ENCODE measurements around the gene ADM2. TPM values are rescaled to one million over a fixed set of nuclear protein-coding genes. Genes with fewer than 3 reads are reported as not detected.
"Not testable (repeated sequence)": the region's sequence is repeated elsewhere in the genome, so short reads cannot be mapped to it uniquely, and the experiment has no call there.

Gene ADM2, protein sequence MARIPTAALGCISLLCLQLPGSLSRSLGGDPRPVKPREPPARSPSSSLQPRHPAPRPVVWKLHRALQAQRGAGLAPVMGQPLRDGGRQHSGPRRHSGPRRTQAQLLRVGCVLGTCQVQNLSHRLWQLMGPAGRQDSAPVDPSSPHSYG
- not detected for total RNA-seq
- long read RNA-seq: 0 reads

DNA sequence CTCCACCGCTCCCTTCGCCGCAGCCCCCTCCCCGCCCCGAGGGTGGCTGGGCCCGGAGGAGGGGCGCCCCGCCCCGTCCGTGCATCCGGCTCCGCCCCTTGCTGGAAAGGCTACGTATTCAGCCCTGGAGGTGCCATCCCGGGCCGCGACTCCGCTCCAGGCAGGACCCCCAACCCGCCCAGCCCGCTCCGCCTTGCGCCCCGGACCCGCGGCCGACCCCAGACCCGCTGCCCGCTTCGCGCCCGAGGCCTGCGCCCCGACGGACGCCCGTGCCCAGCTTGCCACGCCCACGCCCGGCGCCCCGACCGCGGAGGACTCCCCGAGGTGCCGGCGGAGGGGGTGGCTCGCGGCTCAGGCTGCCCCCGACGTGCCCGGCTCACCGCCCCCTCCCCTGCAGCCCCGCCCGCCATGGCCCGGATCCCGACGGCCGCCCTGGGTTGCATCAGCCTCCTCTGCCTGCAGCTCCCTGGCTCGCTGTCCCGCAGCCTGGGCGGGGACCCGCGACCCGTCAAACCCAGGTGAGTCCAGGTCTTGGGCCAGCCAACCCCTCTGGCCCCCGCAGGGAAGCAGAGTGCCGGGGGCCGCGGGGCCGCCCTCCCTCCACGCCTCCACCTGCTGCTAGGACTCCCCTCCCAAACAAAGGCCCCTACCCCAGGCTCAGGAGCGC is at the start of gene ADM2:
Gene ADM2, plus strand, starts transcription at position 104 of the 667 bp plus-strand sequence. Its CDS starts 305 bp downstream, at position 409.
- DNase-seq (ENCODE audit: missing footprints) (no peak), ATAC-seq (peak; percentile 23)
- intact Hi-C loops (cut with DNase I): no loop called here

DNA sequence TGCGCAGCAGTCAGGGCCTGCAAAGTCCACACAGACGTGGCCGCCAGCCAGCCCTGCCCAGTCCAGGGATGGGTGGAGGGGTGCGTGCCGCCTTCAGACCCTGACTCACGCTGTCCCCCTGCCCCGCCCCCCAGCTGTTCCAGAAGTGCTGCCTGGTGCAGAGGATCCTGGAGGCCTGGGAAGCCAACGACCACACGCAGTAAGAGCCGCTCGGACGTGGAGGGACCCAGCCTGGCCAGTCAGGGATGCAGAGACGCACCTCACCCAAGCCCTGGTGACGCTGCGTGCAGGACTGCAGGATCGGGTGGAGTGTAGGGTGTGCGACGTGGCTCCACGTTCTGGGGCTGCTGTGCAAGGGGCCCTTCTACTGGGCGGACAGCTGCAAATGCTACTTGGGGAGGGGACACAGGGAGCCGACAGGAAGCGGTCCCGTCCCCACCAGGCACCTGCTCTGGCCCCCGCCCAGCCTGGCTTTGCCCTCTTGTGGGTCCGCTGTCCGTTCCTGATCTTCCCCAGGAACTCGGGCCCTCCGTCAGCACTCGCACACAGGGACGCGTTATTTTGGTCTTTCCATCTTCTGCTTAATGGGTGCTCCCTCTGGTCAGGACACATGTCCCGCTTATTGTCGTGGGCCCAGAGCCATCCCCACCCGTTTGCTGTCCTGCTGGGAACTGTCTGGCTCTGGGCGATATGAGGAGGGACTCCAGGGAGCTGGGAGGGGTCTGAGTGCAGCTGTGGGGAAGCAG is 49.0 kb upstream of the ADM2 start:
- intact Hi-C loops (cut with DNase I): no loop called here
- ATAC-seq (no peak), DNase-seq (ENCODE audit: missing footprints) (no peak)

DNA sequence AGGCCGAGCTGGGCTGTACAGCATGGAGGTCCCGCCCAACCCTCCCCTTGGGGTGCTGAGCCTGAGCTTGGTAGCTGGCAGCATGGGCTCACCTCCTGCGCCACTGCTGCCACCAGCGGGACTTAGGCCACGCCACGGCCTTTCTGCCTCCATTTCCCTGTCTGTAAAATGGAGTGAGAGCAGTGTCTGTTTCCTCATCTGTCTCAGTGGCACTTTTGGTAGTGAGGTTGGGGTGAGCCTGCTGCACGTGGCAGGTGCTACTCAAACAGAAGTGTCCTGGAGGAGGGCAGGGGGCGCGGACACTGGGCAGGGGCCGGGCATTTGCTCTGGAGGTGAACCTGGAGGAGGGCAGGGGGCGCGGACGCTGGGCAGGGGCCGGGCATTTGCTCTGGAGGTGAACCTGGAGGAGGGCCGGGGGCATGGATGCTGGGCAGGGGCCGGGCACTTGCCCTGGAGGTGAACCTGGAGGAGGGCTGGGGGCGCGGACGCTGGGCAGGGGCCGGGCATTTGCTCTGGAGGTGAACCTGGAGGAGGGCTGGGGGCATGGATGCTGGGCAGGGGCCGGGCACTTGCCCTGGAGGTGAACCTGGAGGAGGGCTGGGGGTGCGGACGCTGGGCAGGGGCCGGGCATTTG is 48.3 kb upstream of the ADM2 start:
- intact Hi-C loops (cut with DNase I); ATAC-seq: not testable (repeated sequence)
- peak; percentile 27 for DNase-seq (ENCODE audit: missing footprints)

DNA sequence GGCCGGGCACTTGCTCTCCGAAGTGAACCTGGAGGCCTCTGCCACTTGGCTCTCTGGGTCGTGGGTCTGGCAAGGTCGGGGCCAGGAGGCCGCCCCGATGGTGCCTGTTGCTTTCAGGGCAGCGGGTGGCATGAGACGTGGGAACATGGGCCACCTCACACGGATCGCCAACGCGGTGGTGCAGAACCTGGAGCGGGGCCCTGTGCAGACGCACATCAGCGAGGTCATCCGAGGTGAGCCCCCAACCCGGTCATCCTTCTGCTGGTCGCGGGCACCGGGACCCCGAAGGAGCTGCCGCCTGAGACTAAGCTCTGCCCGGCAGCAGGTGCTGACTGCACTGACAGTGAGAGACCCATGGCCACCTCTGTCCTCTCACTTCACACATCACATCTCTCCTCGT is 46.5 kb upstream of the ADM2 start:
- peak; percentile 68 for DNase-seq (ENCODE audit: missing footprints)
- intact Hi-C loops (cut with DNase I): no loop called here
- no peak for ATAC-seq

DNA sequence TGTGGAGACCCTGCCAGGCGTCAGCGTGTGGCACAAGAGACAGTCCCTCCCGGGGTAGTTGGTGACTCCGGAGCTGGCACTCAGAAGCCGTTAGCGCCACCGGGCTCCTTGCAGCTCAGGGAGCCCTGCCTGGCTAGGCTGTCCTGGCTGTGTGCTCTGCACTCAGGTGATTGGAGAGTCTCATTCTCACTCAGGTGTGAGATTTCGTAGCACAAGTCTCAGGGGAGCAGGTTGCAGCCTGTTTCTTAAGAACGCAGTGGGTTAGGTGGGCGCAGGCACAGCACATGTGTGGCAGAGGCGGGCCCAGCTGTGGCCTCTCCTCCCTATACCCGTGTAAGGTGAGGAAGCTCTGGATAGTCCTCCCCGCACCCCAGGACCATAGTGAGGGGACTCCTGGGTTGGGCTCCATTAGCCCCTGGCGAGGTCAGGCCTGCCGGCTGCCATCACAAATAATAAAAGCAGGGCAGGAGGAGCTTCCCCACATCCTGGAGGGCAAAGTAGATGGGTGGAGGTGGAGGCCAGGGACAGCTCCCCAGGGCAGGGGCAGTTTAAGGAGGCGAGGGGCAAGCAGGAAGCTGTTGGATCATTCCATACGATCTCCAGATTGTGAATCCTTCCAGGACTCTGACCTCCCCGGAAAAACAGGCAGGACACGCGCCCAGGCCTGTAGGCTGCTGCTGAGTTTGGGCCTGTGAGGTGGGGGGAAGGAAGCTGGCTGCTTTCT is 45.9 kb upstream of the ADM2 start:
- intact Hi-C loops (cut with DNase I): no loop called here
- no peak for ATAC-seq
- DNase-seq (ENCODE audit: missing footprints): peak; percentile 40

DNA sequence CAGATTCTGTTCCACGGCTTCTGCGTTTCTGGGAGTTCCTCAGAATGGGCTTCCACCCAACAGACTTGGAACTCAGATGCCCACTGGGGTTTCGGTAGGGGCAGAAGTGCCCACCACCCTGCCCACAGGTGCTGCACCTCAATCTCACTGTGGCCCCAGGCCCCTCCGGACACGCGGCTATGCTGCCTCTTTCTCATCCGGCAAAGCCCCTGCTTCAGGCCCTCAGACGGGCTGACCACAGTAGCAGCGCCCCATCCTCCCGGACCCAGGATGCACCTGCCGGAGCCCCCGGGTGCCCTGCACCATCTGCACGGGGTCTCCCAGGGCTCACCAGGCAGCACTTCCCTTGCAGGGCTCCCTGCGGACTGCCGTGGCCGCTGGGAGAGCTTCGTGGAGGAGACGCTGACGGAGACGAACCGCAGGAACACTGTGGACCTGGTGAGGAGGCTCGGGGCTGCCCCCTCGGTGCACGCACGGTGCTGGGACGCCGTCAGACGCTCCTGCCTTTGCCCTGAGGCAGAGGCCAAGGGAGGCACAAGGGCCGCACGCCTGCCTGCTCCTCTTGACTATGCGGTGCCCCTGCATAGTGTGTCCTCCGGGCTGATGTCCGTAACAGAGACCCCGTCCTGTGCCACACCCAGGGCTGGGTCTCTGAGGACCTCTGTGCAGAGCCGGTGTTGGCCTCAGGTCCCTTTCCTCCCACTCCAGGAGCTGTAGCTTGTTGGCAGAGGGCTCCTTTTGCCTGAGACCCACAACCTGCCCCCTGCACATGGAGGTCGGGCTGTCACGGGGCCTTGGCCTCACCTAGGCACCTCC is 45.1 kb upstream of the ADM2 start:
- DNase-seq (ENCODE audit: missing footprints) (peak; percentile 57), ATAC-seq (no peak)
- intact Hi-C loops (cut with DNase I): no loop called here

DNA sequence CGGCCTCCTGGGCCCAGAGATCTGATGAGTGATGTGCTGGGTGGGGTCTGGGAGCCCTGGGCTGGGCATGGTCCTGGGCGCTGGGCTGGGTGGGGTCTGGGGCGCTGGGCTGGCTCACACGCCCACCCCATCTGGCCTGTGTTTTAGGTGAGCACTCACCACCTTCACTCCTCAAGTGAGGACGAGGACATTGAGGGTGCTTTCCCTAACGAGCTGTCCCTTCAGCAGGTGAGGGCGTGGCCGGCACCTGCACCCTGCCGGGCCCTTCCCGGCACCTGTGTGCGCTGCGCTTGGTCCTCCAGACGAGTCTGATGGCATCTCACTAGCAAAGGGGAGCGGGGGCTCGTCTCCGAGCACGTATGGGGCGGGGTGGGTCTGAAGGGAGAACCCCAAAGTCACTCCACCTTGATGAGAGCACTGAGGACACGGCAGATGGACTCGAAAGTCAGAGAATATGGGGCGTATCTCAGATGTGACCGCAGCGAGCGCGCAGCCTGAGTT is 44.5 kb upstream of the ADM2 start:
- intact Hi-C loops (cut with DNase I): no loop called here
- no peak for ATAC-seq
- peak; percentile 59 for DNase-seq (ENCODE audit: missing footprints)

DNA sequence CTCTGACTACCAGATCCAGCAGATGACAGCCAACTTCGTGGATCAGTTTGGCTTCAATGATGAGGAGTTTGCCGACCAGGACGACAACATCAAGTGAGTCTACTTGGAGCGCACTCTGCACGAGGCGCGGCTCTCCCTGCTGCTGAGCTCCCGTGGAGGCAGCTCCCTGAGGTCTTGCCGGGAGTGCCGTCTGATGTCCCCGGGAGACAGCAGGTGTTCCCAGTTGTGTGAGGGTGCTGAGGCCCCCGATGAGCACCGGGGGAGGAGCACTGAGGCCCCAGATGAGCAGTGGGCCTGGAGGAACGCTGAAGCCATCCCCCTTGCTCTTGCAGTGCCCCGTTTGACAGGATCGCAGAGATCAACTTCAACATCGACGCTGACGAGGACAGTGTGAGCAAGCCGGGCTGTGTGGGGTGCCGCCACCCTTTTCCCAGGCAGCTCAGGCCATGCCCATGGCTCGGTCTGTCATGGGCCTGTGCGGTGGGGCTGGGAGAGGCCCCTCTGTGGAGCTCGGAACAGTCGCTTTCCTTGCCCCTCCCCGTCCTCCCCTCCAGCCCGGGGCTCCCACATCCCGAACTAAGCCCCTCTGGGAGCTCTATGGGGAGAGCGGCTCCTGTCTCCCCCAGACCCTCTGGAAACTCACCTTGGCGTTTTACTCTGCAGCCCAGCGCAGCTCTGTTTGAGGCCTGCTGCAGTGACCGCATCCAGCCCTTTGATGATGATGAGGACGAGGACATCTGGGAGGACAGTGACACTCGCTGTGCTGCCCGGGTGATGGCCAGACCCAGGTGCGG is 43.6 kb upstream of the ADM2 start:
- ATAC-seq: no peak
- intact Hi-C loops (cut with DNase I): no loop called here
- DNase-seq (ENCODE audit: missing footprints): peak; percentile 41

DNA sequence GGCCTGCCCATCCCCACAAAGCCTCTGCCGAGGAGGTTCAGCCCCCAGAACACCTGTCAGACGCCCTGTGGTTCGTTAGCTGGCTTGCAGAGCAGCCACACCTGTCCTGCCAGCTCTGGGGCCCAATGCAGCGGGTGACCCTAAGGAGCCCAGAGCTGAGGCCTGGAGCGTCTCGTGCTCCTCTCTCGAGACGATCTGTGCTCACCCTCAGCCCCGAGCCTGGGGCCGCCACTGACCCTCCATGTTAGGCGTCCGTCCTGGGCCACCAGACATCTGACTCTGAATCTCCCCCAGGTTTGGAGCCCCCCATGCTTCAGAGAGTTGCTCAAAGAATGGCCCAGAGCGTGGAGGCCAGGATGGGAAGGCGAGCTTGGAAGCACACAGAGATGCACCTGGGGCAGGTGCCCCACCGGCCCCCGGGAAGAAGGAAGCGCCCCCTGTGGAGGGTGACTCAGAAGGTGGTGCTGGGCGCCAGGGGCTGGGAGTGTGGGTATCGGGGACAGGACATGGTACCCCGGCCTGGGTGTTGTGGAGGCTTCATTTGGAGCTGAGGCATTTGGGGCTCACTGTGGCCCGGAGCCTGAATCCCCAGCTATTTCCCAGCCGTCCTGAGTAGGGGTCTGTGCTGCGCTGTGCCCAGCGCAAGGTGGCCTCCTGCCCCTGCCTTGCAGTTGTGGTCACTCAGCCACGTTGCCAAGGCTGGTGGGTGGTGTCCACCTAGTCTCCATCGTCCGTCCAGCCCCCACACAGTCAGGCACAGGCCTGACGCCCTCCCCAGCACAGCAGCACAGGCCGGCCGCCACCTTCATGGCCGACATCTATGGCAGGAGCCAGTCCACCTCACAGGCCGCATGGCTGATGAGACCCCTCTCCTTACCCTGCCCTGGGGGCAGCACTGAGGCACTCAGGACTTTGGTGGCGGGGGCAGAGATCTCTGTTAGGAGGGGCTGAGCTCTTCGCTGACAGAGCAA is 42.8 kb upstream of the ADM2 start:
- DNase-seq (ENCODE audit: missing footprints) (peak; percentile 17), ATAC-seq (no peak)
- intact Hi-C loops (cut with DNase I): no loop called here

DNA sequence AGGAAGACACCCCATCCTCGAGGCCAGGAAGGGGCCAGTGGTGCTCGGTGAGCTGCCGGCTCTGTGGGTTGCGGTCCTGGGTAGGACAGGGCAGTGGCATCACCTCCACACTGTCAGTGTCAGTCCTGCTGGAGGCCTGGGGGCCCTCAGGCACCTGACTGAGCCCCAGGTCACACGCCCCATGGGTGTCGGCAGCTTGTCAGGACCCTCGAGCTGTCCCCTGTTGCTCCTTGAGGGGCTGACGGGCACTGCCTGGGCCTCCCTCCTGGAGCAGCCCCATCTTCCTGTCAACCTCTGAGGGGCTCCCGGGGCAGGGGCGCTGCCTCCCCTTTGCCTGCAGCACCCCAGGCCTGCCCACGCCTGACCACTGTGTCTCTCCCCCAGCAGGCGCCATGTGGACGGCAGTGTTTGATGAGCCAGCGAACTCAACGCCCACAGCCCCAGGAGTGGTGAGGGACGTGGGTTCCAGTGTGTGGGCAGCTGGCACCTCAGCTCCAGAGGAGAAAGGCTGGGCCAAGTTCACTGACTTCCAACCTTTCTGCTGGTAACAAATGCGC is 42.0 kb upstream of the ADM2 start:
- DNase-seq (ENCODE audit: missing footprints) (peak; percentile 44), ATAC-seq (no peak)
- intact Hi-C loops (cut with DNase I): no loop called here

DNA sequence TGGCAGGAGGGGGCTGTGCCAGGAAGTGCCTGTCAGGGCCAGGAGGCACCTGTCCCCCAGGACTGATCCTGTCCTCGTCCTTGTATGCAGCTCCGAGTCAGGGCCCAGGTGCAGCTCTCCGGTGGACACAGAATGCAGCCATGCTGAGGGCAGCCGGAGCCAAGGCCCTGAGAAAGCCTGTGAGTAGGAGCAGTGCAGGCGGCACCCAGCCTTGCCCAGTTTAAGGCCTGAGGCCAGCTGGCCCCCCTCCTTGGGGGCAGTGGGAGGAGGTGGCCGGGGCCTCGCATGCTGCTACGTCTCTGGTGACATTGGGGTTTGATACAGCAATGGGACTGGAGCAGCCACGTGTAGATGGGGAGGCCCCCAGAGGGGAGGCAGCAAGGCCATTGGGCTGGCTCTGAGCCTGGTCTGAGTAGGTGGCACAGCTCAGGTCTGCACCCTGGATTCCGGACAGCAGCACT is 41.4 kb upstream of the ADM2 start:
- ATAC-seq (no peak), DNase-seq (ENCODE audit: missing footprints) (peak; percentile 63)
- intact Hi-C loops (cut with DNase I): no loop called here

DNA sequence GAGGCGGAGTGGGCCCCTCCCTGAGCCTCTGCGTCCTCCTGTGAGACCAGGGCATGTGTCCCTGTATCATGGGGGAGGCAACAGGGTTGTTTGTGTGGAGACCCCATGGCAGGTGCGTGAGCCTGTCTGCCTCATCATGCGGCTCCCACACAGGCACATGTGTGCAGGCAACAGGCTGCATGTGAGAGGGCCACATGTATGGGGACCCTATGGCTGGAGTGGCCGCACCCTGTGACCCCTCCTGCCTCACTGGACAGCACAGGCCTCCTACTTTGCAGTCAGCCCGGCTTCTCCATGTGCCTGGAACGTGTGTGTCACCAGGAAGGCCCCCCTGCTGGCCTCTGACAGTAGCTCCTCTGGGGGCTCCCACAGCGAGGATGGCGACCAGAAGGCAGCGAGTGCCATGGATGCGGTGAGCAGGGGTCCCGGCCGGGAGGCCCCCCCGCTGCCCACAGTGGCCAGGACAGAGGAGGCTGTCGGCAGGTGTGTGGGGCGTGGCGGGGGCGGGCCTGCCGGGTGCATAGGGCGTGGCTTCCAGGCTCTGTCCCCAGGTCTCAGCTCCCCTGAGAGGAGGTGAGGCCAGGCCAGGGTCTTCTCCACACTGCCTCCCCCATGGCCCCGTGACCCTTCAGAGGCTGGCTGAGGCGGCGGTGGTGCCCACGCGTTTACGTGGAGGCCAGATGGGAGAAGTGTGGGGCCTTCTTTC is 40.6 kb upstream of the ADM2 start:
- intact Hi-C loops (cut with DNase I): no loop called here
- ATAC-seq (no peak), DNase-seq (ENCODE audit: missing footprints) (peak; percentile 55)

DNA sequence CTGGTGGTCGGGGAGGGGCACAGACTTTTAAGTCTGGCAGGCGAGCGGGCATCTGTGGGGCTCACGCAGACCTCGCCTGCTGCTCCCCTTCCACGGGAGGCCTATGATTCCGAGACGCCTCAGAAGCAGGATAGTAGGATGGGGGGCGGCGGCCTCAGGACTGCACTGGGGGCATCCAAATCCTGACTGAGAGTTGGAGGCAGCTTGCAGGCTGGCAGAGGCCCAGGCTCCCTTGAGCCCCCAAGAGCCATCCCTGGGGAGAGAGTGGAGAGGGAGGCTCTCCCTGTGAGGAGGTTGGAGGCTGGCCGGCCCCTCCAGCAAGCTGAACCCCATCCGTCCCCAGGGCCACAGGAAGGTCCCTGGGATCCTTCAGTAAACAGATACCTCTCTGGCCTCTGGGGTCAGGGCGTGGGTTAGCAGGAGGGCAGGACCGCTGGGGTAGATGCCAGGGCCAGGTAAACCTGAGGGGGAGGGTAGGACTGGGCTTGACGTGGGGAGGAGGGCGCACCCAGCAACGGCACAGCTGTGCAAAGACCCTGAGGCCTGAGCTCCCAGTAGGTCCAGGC is 39.8 kb upstream of the ADM2 start:
- intact Hi-C loops (cut with DNase I): no loop called here
- ATAC-seq (no peak), DNase-seq (ENCODE audit: missing footprints) (peak; percentile 33)

DNA sequence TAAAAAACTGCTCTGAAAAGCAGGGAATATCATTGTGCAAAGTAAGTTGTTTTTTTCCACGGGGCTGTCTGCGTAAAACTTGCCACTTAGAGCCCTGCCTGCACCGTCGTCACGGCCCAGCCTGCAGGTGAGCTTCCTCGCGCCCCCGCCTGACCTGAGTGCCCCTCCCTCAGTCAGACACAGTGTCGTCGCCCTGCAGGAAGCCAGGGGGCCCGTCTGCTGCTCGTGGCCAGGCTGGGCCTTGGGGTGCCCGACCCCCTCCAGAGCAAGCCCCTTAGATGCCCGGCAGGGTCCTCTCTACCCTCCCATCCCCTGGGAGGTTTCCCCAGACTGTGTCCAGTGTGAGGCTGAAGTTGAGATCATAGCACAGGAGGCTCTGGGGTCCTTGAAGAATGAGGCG is 38.1 kb upstream of the ADM2 start:
- DNase-seq (ENCODE audit: missing footprints): peak; percentile 68
- intact Hi-C loops (cut with DNase I): no loop called here
- ATAC-seq: no peak
